Kidney (tissue), 14 donors: Measurements from ENCODE around the gene ELK4. TPM values are rescaled to one million over a fixed set of nuclear protein-coding genes. Genes with fewer than 3 reads are reported as not detected.

ENCODE experiments used
- DNase-seq, 5 donors: peaks; one replicate each; pipeline ENCODE4 v3.0.0-alpha.2; 2013 to 2020
- FAIRE-seq: peaks from 2 replicates; lab custom pipeline; 2012; peaks lifted over from hg19 to GRCh38; lab: Jason Lieb, UNC
- H3K27ac ChIP-seq, 2 donors: one replicate each; pipeline ENCODE4 v1.7.0; 2013; ENCODE audit warnings: low read depth in 2 of 2, low read length in 2 of 2, inconsistent platforms in 1 of 2
- H3K27me3 ChIP-seq: one replicate; pipeline ENCODE4 v1.7.1; 2013; ENCODE audit warnings: low read length, inconsistent platforms; ENCODE audit not compliant: control insufficient read depth, insufficient read depth
- H3K36me3 ChIP-seq, 3 donors: one replicate each; pipeline versions ENCODE4 v1.7.0 to v1.7.1; 2013; ENCODE audit warnings: low read length in 3 of 3, control low read depth in 1 of 3, inconsistent platforms in 1 of 3; ENCODE audit not compliant: insufficient read depth in 3 of 3, control insufficient read depth in 2 of 3
- H3K4me1 ChIP-seq, 3 donors: one replicate each; pipeline versions ENCODE4 v1.7.0 to v1.7.1; 2013; ENCODE audit warnings: low read length in 3 of 3, inconsistent platforms in 1 of 3, low read depth in 1 of 3; ENCODE audit not compliant: control insufficient read depth in 2 of 3, insufficient read depth in 2 of 3
- H3K4me3 ChIP-seq, 3 donors: one replicate each; pipeline versions ENCODE4 v1.7.0 to v1.8.1; 2013; ENCODE audit warnings: low read length in 3 of 3, control low read depth in 1 of 3, inconsistent platforms in 1 of 3
- H3K9ac ChIP-seq, 3 donors: one replicate each; pipeline versions ENCODE4 v1.7.0 to v1.7.1; 2013; ENCODE audit warnings: low read length in 3 of 3, control low read depth in 1 of 3, inconsistent platforms in 1 of 3
- H3K9me3 ChIP-seq, 3 donors: one replicate each; pipeline versions ENCODE4 v1.7.0 to v1.7.1; 2013; ENCODE audit warnings: low read length in 3 of 3, control low read depth in 1 of 3, inconsistent platforms in 1 of 3; ENCODE audit not compliant: control insufficient read depth in 2 of 3, insufficient read depth in 1 of 3
- intact Hi-C: fragments of 100-400 bp; cut with DNase I; formaldehyde crosslinking; loops from one replicate; pipeline ENCODE4 v1.11.1; 2022
- polyA plus RNA-seq: library from polyadenylated mRNA; stranded (reverse); fragments of 350-450 nt; fragmentation: Illumina TruSeq; extraction: RNeasy Lipid Tissue Mini Kit (QIAGEN cat#74804); gene quantifications from one replicate; pipeline ENCODE4 v1.2.3, GENCODE V29; 2014; ENCODE audit warnings: low read depth, low replicate concordance; ENCODE audit not compliant: insufficient read depth
- total RNA-seq: library from RNA; stranded (reverse); fragmentation: NEBNext Ultra II Directional; extraction: Animal tissue kit (Norgen Biotek cat#: 25700); gene quantifications from one replicate; pipeline ENCODE4 v1.2.1, GENCODE V29; 2021
- TF ChIP-seq, protein P1 (sequence below): IDR thresholded peaks from 3 replicates; pipeline ENCODE4 v1.5.1; 2012; ENCODE audit warnings: mild to moderate bottlenecking, moderate library complexity, borderline replicate concordance; ENCODE audit not compliant: insufficient read depth; ENCODE audit errors: extremely low read depth
- donor health status: control.
- donor health status: control.
- donor health status: control.
- donor health status: control.
- donor health status: control.
- donor health status: DM: yes; HTN: yes; CAD: no.
- donor health status: Normal renal cell carcinoma (clear cell type).

ELK4 gene
- total and polyA plus RNA-seq, 2 donors from 2014 or later, result 4.2 to 87.3 TPM

DNA sequence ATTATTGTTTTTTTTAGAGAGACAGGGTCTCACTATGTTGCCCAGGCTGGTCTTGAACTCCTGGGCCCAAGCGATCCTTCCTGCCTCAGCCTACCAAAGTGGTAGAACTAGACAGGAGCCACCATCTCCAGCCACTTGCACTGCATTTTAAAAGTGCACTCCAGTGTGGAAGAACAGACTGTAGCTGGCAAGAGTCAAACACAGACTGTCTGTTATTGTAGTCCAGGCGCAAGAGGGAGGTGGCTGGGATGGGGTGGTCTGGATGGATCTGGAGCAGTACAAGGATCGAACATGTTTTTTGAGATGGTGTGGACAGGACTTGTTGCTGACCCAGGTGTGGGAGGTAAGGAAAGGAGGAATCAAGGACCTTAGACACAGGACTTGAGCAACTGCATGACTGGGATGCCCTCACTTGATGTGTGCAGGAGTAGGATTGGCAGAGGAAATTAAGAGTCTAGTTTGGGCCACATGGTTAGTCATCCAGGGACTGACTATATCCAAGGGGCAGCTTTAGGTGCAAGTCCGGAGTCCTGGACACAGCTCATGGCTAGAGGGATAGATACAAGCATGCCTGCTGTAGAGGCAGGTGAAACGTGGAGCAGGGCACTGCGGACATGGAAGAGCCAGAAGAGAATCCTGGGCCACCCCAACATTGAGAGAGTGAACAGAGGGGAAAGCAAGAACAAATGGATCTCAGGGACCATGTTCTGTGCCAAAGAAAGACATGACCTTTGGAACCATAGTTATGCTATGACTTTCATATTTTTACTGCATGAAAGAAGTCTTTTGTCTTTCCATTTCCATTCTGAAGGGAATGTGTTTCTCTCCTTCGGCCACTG is 42.0 kb downstream of the ELK4 start:
- TF ChIP-seq, protein P1, sequence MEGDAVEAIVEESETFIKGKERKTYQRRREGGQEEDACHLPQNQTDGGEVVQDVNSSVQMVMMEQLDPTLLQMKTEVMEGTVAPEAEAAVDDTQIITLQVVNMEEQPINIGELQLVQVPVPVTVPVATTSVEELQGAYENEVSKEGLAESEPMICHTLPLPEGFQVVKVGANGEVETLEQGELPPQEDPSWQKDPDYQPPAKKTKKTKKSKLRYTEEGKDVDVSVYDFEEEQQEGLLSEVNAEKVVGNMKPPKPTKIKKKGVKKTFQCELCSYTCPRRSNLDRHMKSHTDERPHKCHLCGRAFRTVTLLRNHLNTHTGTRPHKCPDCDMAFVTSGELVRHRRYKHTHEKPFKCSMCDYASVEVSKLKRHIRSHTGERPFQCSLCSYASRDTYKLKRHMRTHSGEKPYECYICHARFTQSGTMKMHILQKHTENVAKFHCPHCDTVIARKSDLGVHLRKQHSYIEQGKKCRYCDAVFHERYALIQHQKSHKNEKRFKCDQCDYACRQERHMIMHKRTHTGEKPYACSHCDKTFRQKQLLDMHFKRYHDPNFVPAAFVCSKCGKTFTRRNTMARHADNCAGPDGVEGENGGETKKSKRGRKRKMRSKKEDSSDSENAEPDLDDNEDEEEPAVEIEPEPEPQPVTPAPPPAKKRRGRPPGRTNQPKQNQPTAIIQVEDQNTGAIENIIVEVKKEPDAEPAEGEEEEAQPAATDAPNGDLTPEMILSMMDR, result no peak
- DNase-seq, result no peak
- no peak for FAIRE-seq

DNA sequence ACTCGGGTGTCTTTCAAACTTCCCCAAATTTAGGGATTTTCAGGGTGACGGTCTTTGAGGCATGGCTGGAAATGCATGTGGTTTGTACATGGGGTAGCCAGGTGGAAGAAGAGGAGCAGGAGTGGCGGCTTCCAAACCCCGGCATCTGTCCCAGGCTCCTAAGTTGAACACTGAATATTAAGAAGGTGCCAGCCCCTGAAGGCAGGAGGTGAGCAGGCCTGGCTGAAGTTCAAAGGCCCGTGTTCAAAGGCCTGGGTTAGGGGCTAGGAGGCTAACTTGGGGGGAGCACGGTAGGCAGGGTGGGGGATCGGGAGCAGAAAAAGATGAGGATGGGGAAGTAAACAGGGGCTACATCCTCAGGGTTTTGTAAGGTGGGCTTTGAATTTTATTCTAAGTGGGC is 42.8 kb downstream of the ELK4 start:
- no peak overlapping the region for H3K27ac ChIP-seq
- H3K4me3 ChIP-seq, result no peak overlapping the region
- intact Hi-C loops, result no loop called here
- TF ChIP-seq, protein P1, result no peak
- no peaks in the 10 kb centered on the region for H3K9me3 ChIP-seq
- no peaks in the 10 kb centered on the region for H3K27me3 ChIP-seq
- DNase-seq, result no peak
- FAIRE-seq, result no peak
- no peaks in the 10 kb centered on the region for H3K36me3 ChIP-seq
- H3K4me1 ChIP-seq, result peaks cover 3% of the 10 kb centered on the region in 3 donors
- H3K9ac ChIP-seq, result no peak overlapping the region

More for the DNA sequence above, 42.0 kb downstream of the ELK4 start:
- peaks cover 3% of the 10 kb centered on the region in 3 donors for H3K4me1 ChIP-seq
- H3K9me3 ChIP-seq, result no peaks in the 10 kb centered on the region
- intact Hi-C loops, result loop anchor here (2.0 kb wide), 1 partner anchor 67 kb away; no protein-coding TSS in a partner anchor
- H3K4me3 ChIP-seq, result no peak overlapping the region
- no peak overlapping the region for H3K9ac ChIP-seq
- peaks cover 0 to 3% (median 0%) of the 10 kb centered on the region in 3 donors for H3K36me3 ChIP-seq
- H3K27ac ChIP-seq, result no peak overlapping the region
- no peaks in the 10 kb centered on the region for H3K27me3 ChIP-seq

DNA sequence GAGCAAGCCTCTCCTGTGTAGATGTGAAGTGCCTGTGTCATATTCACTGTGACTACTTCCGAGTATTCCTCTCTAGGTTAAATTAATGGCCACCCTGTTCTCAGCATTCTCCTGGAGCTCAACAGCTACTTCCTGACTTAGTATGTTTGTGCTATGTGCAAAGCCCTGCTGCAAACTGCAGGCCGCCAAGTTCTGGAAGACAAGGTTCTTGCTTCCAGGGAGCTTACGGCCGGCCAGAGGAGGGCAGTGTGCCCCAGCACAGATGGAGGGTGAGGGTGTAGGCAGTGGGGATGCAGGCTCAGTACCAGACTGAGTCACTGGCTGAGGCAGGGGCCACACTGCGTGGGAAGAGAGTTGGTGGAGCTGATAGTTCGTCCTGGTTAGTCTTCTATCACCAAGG is 43.2 kb downstream of the ELK4 start:
- Histone ChIP-seq H3K4me1 (peaks cover 3 to 5% (median 3%) of the 10 kb centered on the region in 3 donors), H3K27me3 (no peaks in the 10 kb centered on the region), H3K27ac (no peak overlapping the region), H3K4me3 (no peak overlapping the region), H3K9ac (no peak overlapping the region), H3K9me3 (no peaks in the 10 kb centered on the region), H3K36me3 (no peaks in the 10 kb centered on the region)
- DNase-seq (peak in 4 of 5 donors; percentile 31 to 77 (median 53)), FAIRE-seq (no peak)
- TF ChIP-seq, protein P1, result no peak
- intact Hi-C loops, result no loop called here
